ENCODE data around the gene PDIA5.

PDIA5 gene

DNA sequence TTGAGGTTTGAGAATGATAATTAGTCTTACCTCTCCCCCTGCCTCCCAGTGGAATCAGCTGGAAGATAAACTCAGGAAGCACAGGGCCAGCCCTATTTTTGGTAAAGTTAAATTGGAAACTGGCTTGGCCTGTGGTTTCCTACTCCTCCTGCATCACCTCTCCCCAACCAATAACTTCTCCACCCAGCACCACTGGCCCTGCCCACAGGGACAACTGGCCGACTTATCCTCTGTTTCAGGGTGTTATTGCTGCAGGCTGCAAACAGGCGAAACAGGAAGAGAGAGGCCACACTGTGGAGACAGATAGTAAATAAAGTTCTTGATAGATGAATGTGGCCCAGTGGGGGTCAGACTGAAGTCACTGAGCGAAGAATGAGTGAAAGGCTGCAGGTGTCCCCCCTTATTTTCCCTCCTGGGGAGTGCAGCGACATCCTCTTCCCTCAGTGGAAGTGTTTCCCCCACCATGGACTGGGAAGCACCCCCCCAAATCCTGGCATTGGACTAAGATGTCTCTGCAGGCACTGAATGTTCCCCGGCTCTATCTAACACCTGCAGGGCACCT, 47.1 kb downstream of the PDIA5 start:
- no peak for DNase-seq

DNA sequence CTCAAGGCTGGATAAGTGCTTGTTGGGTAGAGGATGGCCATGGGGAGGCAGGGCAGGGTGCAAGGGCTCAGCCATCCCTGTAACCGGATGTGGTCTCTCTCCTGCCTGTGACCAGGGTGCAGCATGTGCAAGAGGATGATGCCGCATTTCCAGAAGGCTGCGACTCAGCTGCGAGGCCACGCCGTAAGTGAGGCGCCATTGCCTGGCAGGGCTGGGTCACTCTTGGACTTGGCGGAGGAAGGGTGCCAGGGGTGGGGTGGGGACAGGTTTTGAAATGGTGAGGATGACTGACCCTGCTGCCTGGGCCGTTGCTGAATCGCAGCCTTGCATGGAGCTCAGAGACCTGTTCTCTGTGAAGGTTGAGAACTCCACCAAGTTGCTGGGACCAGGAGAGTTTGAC, 49.3 kb downstream of the PDIA5 start:
- DNase-seq: no peak

DNA sequence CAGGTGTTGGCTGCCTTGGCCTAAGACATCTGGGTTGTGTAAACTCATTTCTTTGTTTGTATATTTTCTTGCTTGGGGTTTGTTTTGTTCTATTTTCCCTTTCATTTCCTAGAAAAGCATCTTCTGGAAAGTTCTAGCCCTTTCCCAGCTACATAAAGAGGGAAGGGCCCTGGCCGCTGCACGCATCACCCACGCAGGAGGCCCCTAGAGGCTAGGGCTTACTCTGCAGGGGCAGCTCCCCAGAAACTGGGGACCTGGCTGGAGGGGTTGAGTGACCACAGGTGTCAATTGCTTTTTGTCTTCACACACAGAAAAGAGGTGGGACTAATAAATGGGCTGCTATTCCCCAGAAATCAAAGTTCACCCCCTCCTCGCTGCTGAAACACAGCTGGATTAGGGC, 52.6 kb downstream of the PDIA5 start:
- DNase-seq: no peak

DNA sequence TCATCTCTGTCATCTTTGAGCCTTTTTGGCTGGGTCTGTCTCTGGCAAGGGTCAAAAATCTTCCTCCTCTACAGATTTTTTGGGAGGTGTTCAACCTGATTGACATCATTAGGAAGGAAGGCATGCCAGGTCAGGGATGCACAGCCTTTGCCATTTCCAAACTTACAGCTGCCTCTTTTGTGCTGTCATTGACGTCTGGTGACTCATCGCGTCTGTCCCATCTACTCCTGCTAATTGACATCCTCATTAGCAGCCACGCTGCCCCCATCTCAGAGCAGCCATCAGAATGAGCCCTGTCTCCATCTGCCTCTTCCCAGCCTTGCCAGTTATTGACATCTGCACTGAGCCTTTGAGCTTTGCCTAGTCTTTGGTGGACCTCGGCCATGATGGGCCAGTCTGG, 53.0 kb downstream of the PDIA5 start:
- peak in 7 of 56 donors; percentile 8 to 62 (median 29) for DNase-seq

DNA sequence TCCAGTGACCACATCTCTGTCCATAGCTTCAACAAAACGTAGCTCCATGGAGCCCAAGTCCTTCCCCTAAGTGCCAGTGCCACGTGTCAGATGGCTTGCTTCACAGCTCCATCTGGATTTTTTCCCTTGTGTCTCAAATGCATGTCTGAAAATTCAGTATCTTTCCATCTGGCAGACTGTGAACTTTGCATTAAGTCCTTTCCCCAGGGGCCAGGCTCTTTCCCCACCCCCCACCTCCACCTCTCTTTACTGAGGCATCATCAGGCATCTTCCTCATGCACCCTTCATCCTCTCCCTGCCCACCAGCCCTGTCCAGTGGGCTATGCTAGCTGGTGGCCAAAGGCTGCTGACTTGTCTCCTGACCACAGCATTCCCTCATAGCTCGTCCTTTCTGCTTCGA, 53.7 kb downstream of the PDIA5 start:
- DNase-seq: no peak

DNA sequence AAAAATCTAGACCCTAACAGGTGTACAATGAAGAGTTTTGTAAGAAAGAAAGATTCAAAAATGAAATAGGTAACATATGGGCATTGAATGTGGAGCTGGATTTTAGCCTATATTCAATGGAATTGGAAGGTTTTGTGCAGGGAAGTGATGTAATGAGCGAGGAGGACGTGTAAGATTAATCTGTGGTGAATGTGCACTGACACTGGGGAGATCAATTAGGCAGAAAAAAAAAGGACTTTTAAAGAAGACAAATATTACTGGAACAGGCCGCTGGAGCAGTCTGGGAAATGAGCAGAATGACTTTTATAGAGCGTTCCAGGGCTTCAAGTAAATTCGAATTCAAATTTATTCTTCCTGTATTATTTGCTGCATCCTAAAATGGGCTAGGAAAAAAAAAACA, 55.2 kb downstream of the PDIA5 start:
- no peak for DNase-seq

DNA sequence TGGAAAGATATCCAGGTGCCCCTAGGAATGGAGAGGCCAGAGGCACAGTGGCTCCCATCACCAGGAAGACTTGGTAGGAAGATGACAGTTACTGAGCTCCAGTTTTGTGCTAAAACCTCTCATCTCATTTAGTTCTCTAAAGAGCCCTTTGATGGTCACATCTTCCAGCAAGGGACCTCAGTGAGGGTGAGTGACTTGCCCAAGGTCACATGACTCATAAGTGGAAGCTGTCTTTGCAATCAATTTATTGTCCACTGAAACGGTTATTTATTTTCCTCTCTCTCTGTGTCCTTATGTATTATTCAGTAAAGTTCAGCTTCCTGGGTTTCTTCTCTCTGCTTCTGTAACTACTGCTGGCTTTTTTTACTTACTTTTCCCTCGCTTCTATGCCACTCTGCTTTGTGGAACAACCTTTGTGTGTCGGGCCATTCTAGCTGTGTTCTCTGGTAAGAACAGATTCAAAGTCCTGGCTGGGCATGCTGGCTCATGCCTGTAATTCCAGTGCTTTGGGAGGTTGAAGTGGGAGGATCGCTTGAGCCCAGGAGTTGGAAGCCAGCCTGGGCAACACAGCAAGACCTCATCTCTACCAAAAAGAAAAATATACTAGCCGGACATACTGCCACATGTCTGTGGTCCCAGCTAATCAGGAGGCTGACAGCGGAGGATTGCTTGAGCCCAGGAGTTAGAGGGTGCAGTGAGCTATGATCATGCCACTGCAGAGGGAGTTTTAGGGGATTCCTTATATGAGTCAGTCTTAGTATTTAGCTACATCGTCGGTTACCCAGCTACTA, 55.9 kb downstream of the PDIA5 start:
- DNase-seq: no peak

DNA sequence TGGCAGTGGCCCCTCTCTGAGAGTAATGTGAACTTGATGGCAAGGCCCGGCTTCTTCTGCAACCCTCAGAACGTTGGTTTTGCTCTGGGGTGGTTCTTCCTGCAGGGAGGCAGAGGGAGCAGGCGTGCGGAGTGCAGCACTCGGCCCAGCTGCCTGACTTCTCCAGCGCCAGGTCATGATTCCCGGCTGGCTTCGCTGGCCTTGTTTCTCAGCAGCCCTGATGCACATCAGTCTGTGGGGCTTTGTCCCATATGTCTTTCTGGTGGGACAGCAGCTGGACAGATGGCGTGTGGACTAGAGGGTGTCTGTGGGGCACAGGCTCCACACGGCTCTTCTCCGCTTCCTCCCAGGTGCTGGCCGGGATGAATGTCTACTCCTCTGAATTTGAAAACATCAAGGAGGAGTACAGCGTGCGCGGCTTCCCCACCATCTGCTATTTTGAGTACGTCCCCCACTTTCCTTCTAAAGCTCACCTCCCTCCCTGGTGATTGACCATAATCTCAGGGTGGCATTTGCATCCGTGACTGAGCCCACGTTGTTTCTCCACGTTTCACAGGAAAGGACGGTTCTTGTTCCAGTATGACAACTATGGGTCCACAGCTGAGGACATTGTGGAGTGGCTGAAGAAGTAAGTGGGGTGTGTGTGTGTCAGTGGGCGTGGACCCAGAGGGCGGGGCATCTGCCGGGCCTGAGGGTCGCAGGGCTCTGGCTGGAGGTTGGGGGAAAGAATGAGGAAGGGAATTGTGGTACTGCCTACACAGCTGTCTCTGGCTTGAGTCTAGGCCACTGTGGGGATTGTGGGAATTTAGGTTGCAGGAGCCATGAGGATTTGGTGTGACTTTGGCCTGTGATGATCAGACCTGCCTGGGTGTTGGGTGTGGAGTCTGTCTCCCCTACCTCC, 57.1 kb downstream of the PDIA5 start:
- no peak for DNase-seq

DNA sequence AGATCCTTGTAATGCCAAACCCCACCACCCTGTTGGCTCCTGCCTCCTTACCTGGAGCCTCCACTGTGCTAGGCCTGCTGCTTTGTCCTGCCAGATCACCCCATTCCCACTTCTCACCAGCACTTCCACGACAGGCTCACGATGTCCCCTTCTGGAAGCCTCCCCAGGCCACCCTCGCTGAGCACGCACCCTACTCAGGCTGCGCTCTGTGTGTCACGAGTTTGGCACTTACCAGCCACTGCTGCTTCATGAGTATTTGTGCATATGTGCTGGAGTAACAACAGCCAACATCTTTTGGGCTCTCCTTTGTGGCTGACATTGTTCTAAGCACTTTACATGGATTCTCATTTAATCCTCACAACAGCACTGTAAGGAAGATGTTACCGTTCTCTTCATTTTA, 58.1 kb downstream of the PDIA5 start:
- no peak for DNase-seq

DNA sequence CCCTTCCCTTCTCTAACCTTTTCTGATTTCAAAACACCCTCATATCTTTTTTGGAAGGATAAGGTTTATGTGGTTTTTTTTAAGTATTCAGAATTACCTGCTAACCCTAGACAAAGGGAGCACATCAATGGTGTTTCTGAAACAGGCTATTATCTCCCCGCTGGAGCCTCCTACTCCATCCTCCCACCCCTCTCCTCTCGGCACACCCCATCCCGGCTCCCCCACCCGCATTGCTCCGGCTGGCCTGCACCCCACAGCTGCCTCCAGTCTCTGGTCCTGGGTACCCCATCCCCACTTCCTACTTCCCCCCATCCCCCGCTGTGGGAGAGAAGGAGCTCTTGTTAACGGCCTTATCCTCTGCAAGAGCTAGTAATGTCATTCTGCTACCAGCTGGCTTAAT, 59.2 kb downstream of the PDIA5 start:
- peak in 20 of 56 donors; percentile 4 to 40 (median 16) for DNase-seq

DNA sequence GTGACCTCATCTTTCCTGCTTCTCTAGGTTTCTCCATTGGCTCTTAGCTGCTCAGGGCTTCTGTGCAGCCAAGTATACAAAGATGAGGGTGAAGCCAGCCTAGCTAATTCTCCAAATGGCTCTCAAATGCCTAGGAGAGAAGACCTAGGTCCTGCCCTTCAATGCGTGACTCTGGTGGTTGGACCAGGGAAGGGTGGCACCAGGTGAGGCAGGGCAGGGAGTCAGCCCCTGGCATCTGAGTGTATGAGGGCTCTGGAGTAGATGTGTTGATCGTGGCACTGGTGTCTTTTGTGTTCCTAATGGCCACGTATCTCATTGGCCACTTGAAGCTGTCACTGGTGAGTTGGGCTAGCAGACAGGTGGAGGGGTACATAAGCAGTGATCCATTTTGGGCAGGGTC, 59.8 kb downstream of the PDIA5 start:
- no peak for DNase-seq

DNA sequence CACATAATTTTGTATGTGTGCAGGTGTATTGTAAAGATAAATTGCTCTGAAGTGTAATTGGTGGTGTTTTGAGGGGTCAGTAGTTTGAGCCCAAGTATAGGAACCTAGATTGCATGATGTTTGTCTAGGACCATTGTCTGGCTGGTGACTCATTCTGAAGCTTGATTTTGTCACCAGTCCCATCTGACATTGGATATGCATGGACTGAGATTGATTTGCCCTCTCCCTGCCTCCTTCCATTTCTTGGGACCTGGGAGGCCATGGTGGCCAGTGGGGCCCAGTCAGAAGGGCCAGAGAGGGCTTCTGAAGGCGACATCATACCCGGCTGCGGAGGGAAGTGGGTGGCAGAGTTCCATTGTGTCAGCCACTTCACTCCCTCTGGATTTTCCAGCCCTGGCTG, 62.3 kb downstream of the PDIA5 start:
- no peak for DNase-seq

DNA sequence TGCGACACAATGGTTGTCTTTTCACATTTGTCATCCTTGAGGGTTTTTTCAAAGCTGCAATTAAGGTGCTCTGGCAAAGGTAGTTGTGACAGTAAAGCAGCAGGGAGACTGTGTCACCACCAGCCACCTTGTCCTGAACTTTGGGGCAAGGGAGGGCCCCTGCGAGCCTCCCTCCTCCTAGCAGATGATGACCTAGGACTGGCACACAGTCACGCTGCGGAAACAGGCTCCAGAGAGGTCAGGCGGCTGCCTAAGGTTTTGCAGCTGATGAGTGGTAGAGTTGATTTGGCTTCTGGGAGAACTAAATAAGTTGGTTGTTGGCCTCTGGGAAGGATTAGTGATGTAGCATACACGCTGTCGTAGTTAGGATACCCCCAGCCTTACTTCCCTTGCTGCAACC, 62.7 kb downstream of the PDIA5 start:
- no peak for DNase-seq

DNA sequence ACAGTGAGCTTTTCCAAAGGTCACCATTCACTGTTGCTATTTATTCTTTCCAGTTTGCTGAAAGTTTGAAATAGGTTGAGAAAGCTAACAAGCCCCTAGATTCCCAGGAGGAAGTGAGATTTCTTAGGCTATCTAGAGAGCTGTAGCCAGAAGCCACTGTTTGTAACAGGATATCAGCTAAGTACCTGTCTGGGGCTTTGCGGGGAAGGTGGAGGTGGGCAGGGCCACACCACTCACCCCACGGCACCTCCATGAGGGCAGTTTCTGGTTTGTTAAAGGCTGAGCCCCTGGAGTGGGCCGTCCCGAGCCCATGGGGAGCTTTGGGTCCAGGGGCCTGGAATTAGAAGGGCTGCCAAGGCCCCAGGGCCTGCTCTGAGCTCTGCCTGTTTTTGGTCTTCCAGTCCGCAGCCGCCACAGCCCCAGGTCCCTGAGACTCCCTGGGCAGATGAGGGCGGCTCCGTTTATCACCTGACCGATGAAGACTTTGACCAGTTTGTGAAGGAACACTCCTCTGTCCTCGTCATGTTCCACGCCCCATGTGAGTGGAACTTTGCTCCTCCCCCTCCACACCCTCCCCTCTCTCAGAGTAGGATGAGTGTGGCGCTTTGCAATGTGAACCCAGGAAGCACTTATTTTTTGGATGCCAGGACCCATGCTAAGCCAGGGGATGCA, 63.4 kb downstream of the PDIA5 start:
- DNase-seq: no peak

DNA sequence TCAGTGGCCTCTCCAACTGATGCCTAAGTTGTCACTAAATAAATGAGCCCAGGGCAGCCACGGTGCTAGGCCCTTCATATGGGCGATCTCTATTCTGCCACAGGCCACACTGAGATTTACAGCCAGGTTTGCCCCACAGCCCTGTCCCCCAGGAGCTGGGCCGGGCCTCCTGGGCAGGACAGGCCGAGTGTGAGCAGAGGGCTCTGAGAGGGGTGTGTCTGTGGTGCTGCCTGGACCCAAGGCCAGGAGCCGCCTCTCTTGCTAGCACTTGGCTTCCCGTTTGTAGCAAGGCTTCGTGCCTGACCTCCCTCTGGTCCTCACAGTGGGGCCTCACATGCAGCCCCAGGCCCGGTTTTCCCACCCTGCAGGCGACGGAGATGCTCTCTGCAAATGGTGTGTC, 67.8 kb downstream of the PDIA5 start:
- no peak for DNase-seq

DNA sequence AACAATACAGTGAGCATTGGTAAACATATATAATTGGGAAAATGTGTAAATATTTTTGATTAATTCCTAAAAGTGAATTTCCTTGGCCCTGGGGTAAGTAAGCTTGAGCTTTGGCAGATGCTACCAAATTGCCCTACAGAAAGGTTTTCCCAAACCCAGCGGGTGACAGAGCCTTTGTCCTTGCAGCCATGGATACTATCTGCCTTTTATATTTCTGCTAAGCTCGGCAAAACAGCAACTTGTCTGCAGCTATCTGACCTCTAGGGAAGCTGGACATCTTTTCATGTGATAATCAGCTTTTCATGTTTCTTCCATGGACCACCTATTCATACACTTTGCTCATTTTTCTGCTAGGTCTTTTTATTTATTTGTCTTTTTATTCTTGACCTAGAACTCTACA, 70.2 kb downstream of the PDIA5 start:
- no peak for DNase-seq

DNA sequence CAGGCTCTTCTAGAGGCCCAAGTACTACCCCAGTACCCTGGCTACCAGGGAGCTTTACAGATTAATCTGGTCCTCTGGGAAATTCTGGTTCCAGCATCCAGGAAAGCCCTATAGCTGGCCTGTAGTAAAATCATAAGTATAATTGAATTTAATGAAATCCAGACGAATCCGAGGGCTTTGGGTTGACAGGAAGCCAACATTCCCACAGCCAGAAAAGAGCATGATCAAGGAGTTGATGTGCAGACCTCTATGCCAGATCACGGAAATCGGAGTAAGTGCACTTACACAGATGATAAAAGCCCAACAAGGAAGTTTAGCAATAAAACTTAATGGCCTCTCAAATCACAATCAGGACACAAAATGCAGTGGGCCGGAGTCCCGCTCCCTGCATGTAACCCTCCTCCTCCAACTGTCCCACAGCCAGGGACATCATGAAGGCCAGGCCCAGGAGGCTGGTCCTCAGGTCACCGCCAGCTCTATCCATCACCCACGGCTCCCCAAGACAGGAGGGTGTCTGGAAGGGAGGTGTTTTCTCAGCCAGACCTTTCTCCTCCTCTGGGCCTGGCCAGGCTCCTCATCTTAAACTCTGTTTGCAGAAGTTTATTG, 72.1 kb downstream of the PDIA5 start:
- no peak for DNase-seq

DNA sequence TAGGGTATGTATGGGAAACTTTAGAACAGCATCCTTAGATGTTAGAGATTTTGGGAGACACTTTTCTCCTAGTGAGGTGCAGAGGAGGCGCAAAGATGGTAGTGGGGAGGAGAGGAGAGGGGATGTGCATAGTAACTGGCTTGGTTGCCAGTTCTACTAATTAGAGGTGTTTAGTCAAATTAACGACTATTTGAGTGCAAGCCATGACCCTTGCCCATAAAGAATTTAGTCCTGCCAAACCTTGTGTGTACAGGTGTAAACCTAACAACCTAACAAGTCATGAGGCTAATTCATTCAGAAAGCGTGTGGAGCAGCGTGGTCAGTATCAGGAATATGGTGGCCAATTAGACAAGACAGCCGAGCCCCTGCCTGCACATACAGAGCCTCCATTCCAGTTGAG, 72.7 kb downstream of the PDIA5 start:
- no peak for DNase-seq

DNA sequence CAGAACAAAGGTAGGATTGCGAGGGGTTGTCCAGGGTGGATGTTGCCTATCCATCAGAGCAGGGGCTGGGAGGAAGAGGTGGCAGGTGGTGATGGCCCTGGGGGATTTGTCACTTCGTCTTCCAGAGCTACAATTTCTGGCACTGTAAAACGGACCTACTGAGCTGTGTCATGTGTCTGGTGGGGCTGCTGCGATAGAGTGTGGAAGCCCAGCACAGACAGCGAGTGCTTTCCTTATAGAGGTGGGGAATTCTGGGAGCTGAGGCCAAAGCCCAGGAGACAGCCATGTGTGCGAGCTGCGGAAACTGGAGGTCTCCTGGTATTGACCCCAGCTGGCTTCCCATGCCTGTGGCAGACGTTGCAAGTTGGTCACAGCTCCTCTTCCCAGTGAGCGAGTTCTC, 73.7 kb downstream of the PDIA5 start:
- DNase-seq: no peak

DNA sequence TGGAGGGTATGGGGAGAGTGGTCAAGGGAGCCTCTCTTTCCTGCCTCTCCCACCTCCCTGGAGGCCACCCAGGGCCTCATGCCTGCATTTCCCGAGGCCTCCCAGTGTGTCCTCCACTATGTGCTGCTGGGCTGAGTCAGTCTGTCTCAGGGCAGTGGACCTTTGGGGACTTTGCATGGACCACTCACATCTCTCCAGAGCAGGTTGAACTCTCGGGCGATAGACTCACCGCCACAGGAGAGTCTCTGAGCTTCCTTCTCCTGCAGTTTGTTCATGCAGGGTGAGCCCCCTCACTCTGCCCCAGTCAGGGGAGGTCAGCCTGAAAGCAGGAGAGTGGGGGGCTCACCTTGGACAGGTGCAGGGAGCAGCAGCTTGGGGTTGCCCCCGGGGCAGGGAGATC, 74.5 kb downstream of the PDIA5 start:
- DNase-seq: no peak

DNA sequence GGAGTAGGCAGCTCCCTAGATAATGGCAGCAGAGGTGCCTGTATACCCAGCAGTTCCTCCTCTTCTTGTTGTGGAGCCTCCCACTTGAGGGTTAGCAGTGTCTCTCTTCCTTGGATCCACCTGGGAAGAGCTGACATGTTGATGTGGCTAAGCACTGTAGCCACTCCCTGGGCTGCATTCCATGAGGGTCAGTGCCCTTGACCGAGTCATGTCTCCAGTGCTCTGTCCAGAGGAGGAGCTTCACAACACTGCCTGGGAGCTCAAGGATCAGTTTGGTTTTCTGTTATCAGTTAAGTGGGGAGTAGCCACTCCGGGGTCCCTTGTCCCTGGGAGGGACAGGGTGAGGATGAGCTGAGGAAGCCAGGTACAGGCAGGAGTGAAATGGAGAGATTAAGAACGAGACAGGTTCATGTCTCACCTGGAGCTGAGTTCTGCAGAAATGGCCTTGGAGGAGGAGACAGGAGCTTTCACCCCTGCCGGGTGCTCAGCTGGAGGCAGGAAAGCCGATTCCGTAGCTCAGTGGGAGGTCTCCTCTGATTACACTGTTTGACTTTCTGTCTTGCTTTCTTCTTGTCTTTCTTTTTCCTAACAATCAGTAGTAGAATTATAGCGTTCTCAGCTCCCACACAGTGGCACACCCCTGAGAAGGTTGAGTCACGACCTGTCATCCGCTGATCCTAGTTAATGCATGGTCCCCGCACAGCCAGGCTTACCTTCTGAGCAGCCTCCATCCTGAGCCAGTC, 77.0 kb downstream of the PDIA5 start:
- DNase-seq: peak in 32 of 56 donors; percentile 17 to 79 (median 50)
